VCaP (cell line): ENCODE measurements around the gene SPATA20.

ENCODE experiments used
- H3K27ac ChIP-seq: fragments of 450-650 bp; 2 replicates; pipeline ENCODE4 v1.5.1; 2017
- CTCF ChIP-seq: fragments of 450-650 bp; conservative IDR thresholded peaks from 2 replicates; pipeline ENCODE4 v1.5.1; 2017; ENCODE audit warnings: mild to moderate bottlenecking, moderate library complexity

The SPATA20 gene

GRCh38 chr17:50547035-50547735 lies at the start of gene SPATA20:
TSS of gene SPATA20 (plus strand) at chr17:50547174. CDS start at chr17:50547209, 35 bp downstream.
- TF ChIP-seq CTCF, result peak; percentile 99
- H3K27ac ChIP-seq, result peak within 1 kb of the TSS; percentile 94

GRCh38 chr17:50498021-50498874 lies 48.7 kb upstream of the SPATA20 start:
- H3K27ac ChIP-seq, result no peak overlapping the region
- no peak for TF ChIP-seq CTCF

- TF ChIP-seq CTCF, result no peak
- no peak overlapping the region for H3K27ac ChIP-seq
Observed at GRCh38 chr17:50499270-50499669, 47.7 kb upstream of the SPATA20 start.

- H3K27ac ChIP-seq, result no peak overlapping the region
- no peak for TF ChIP-seq CTCF
Observed at GRCh38 chr17:50499721-50500120, 47.3 kb upstream of the SPATA20 start.

GRCh38 chr17:50501054-50501453 lies 45.9 kb upstream of the SPATA20 start:
- no peak overlapping the region for H3K27ac ChIP-seq
- peak; percentile 73 for TF ChIP-seq CTCF

GRCh38 chr17:50502301-50502990 lies 44.5 kb upstream of the SPATA20 start:
- TF ChIP-seq CTCF, result no peak

GRCh38 chr17:50505591-50506130 lies 41.3 kb upstream of the SPATA20 start:
- no peak for TF ChIP-seq CTCF
- H3K27ac ChIP-seq, result no peak overlapping the region

More at GRCh38 chr17:50502301-50502990, 44.5 kb upstream of the SPATA20 start:
- no peak overlapping the region for H3K27ac ChIP-seq
